GM21737 (cell line): Measurements from ENCODE around the gene NPW.

ENCODE experiments used
- ATAC-seq: cut with Tn5 transposase; IDR thresholded peaks from one replicate; pipeline ENCODE4 v1.9.1; 2021; ENCODE audit warnings: mild to moderate bottlenecking, moderate library complexity; ENCODE audit not compliant: unreplicated experiment

NPW gene

DNA sequence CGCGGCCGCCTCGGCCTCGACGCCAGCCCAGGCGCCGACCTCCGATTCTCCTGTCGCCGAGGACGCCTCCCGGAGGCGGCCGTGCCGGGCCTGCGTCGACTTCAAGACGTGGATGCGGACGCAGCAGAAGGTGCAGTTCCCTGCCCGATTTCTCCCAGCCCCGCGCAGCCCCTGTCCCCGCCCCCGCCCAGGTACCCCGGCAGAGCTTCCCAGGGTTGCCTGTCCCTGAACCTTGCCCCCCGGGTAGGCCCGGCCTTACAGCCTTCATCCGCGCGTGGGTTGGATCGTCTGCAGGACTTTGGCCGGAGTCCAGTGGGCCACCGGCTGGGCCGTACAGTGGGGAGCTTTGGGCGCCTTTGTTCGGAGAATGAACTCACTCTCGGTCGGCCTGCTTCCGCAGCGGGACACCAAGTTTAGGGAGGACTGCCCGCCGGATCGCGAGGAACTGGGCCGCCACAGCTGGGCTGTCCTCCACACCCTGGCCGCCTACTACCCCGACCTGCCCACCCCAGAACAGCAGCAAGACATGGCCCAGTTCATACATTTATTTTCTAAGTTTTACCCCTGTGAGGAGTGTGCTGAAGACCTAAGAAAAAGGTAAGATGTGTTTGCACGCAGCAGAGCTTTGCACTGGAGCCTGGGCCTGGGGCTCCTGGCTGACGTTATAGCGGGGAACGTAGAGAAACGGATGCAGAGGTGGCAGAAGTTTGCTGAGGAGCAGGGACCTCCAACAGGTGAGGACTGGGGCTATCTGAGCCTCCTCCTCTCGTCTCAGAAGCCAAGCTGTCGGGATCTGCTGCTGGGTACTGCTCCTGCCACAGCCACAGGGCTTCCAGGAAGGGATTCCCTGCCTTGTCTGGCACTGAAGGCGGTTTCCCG lies 35.0 kb upstream of the NPW start:
- peak; percentile 7 for ATAC-seq

DNA sequence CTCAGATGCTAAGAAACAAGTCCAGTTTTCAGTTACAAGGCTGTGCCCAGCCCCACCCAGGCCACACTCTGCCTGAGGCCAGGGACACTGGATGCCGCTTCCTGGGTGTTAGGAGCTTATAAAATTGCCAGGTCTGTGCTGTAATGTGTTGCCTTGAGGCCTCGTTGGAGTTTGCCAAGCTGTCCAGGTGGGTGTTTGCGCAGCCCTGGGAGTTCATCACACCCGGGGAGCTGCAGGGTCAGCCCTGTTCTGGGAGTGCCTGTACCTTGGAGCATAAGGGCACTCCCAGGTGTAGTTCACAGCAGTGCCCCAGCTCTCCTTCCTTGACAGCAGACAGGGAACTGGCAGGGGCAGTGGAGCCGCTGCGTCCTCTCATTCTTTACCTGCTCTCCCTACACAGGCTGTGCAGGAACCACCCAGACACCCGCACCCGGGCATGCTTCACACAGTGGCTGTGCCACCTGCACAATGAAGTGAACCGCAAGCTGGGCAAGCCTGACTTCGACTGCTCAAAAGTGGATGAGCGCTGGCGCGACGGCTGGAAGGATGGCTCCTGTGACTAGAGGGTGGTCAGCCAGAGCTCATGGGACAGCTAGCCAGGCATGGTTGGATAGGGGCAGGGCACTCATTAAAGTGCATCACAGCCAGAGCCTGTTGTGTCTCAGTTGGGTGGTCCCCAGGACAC lies 34.0 kb upstream of the NPW start:
- no peak for ATAC-seq

DNA sequence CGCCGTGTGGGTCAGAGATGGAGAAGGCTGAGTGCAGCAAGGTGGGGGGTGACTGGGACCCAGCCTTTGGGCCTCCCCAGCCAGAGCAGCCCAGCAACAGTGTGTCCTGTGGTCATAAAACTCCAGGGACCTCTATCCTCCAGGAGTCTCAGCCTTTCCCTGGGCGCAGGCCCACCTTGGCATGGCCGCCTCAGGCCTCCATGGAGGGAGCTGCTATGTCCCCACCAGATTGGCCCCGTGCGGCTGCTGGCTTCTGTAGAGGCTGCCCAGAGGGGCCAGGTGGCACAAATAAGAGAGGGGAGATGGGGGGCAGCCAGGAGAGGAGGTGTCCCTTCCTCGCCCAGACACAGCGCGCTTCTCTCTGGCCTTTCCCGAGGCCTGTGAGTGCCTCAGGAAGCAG lies 32.4 kb upstream of the NPW start:
- ATAC-seq: no peak

DNA sequence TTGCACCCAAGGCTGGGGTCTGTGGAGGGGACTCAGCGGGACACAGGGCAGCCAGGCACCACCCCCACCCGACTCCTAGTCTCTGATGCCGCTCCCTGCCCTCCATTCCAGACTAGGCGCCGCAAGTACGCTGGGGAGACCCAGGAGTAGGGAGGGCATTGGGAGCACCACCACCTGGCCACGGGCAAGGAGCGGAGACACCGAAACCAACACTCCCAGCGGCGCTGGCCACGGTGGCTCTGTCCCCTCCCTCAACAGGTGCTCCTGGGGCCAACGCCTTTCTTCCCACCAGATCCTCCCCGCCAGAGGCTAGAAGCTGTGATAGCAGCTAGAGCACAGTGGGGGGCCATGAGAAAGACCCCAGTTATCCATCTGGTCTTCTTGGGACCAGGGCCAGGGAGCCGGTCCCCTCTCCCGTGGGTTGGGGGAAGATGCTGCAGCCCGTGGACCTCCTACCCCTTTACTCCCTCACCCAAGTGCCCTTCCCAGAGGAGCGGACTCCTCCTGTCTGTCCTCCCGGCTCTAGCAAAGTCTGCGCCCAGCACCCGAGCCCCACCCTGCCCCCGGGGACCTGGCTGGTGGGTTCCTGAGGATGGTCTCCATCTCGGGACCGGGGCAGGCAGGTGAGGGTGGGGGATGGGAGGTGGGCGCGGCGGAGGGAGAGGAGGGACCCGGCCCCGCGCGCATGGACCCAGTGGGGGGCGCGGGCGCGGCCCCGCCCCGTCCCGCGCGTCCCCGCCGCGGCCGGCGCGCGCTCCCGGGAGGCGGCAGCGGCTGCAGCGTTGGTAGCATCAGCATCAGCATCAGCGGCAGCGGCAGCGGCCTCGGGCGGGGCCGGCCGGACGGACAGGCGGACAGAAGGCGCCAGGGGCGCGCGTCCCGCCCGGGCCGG lies 30.1 kb upstream of the NPW start, which contains the start of gene SYNGR3:
Gene SYNGR3, plus strand, starts transcription at position 762 of the 892 bp plus-strand sequence. CDS start 133 bp downstream, outside the sequence.
- ATAC-seq: no peak

DNA sequence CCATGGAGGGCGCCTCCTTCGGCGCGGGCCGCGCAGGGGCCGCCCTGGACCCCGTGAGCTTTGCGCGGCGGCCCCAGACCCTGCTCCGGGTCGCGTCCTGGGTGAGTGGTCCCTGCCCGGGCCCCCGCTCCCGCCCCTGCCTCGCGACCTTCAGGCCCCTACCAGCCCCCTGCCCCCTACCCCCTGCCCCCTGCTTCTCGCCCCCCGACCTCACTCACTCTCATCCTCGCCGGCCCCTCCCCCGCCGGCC lies 29.6 kb upstream of the NPW start:
- no peak for ATAC-seq

DNA sequence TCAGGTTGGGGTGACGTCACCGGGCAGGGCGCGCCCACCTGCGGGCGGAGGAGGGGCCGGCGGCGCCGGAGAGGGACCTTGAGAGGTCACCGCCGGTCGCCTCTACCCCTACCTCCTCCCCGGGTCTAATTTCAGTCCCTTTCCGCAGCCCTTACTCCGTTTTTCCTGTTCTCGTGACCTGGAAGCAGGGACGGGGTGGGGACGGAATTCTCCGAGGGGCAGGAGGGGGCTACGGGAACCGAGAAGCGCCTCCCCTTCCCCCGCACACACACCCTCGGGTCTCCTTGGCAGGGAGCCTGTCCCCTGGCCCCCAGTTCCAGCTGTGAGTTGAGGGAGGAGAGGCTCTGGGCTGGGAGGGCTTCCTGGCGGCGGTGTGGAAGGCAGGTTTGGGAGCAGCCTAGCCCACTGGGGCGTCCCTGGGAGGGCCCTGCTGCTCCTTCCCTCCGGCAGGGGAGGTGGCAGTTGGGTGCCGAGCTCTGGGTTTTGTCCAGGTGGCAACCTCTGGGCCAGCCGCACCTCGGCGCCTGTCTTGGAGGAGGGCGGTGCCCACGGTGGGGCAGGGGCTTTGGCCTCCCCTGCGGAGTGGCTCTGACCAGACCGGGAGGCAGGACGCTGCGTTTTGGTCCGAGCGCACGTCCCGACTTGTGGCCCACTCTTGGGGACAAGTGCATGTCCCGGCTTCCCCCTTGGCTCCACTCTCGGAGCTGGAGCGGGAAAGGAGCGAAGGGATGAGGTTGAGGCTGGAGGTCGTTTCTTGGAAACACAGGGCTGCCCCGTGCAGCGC lies 29.0 kb upstream of the NPW start:
- no peak for ATAC-seq

DNA sequence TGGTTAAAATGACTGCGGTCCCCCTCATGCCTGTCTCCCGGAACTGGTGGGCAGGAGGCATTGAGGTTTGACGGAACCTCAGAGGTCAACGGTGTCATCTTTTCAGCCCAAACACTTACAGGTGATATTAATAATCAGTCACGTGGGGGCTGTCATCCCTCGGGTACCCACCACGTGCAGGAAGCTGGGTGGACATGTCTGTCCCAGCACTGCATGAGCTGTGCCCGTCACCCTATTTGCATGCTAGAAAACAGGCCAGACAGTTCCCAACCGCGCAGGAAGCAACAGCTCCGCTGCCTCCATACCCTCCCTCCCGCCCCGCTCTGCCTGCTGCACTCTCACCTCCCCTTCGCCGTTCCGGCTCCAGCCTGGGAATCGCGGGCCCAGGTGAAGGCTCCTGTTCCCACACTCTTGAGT lies 28.4 kb upstream of the NPW start:
- ATAC-seq: peak; percentile 33

DNA sequence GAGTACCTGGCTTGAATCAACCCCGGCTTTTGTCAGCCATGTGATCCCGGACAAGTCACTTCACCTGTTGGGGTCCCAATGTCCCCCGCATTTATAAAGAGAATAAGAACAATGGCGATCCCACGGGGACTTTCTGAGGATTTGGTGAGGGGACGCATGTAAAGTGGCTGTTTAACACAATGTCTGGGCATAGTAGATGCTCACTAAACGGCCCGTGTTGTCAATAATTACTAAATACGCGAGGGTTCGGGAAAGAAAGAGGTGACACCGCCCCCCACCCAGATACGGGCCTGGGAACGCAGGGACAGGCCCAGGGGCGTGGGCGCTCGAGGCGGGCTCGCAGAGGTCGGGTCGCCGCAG lies 28.0 kb upstream of the NPW start:
- no peak for ATAC-seq

DNA sequence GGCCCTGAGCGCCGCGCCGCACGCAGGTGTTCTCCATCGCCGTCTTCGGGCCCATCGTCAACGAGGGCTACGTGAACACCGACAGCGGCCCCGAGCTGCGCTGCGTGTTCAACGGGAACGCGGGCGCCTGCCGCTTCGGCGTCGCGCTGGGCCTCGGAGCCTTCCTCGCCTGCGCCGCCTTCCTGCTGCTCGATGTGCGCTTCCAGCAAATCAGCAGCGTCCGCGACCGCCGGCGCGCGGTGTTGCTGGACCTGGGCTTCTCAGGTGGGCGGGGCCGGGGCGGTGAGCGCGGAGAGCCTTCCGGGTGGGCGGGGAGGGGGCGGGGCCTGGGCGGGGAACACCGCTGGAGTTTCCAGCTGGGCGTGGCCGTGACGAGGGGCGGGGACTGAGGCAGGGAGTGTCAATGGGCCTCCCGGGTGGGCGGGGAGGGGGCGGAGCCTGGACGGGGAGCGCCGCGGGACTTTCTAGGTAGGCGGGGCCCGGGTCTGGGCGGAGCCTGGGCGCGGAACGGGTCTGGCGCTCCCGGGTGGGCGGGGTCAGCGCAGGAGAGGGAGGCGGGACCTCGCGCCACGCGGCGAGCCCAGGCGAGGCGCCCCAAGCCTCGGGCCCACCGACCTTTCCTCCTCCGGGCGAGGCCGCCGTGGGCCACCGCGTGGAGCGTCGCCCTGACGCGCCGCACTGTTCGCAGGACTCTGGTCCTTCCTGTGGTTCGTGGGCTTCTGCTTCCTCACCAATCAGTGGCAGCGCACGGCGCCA lies 27.5 kb upstream of the NPW start:
- ATAC-seq: peak; percentile 42

DNA sequence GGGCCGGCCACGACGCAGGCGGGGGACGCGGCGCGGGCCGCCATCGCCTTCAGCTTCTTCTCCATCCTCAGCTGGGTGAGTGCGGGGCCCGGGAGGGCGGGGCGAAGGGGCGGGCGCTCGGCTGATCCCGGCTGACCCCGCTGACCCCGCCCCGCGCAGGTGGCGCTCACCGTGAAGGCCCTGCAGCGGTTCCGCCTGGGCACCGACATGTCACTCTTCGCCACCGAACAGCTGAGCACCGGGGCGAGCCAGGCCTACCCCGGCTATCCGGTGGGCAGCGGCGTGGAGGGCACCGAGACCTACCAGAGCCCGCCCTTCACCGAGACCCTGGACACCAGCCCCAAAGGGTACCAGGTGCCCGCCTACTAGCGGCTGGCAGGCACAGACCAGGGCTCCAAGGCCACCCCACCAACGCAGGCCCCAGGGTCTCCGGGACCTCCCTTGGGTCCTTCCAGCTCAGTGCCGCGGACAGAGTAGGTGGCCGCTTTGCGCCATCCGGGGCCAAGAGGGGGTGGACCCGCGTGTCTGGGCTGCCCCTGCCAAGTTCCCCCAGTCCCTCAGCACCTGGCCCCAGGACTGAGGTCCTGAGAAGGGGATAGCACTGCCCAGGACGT lies 26.8 kb upstream of the NPW start:
- no peak for ATAC-seq

DNA sequence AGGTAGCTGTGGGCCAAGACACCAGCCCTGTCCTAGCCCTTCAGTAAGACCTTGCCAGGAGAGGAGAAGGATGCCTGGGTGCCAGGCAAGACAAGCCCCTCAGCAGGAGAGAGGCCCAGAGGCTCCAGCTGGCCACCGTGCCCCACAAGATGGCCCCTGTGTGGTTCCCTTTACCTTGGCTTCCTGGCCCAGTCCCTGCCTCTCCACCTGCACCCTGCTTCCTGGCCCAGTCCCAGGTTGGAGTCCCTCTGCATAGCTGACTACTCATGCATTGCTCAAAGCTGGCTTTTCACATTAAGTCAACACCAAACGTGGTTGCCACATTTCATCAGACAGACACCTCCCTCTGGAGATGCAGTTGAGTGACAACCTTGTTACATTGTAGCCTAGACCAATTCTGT lies 25.9 kb upstream of the NPW start:
- ATAC-seq: no peak

DNA sequence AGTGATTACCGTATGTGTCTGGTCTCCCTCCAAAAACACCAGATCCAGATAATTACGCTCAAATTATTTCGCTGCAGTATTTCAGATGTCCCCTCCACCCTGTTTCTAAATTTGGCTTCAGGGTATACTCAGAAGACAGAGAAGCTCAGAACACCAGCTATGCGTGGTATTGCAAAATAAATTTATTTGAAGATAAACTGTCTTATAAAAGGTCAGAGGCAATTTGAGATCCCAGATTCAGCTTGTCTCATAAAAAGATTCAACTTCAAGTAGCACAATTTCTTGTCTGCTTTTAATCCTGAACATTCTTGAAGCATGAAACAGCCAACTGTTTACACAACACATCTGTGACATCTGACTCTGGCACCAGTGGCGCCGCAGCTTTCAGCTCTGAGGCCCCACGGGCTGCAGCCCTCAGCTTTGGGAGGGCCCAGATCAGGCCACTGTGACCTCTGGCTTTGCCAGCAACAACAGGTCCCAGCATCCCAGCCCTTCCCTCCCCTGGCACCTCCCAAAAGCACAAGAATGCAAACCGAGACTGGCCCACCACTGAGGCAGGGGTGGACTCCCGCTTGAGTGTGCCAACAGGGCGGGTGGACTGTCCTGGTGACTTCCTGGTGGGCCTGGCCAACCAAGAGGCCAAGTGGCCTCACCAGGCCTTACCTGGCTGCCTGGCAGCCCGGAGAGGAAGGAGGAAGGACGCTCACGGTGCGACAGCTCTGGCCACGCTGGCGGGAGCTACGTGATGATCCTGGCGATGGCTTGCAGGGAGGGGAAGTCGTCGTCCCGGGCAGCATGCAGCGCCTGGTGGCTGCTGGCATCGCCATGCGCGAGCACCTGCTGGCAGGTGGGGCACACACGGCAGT lies 21.9 kb upstream of the NPW start:
- no peak for ATAC-seq

DNA sequence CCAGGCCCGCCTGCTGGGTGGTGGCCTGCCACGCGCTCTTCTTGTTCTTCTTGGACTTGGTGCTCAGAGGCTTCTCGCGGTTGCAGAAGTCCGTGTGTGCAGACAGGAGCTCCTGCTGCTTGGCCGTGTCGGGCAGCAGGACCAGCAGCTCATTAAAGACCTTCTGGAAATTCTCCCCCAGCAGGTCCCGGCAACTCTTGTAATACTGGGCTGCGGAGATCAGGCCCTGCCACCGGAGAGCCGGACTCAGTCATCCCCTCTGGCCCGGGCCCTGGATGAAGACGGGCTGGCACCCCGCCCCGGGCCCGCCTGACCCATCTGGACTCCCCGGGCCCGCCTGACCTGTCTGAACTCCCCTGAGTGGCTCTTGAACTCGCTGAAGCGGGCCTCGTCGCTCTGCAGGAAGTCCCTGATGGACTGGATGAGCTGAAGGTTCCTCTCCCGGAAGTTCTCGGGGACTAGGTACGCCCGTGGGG lies 21.2 kb upstream of the NPW start:
- no peak for ATAC-seq

DNA sequence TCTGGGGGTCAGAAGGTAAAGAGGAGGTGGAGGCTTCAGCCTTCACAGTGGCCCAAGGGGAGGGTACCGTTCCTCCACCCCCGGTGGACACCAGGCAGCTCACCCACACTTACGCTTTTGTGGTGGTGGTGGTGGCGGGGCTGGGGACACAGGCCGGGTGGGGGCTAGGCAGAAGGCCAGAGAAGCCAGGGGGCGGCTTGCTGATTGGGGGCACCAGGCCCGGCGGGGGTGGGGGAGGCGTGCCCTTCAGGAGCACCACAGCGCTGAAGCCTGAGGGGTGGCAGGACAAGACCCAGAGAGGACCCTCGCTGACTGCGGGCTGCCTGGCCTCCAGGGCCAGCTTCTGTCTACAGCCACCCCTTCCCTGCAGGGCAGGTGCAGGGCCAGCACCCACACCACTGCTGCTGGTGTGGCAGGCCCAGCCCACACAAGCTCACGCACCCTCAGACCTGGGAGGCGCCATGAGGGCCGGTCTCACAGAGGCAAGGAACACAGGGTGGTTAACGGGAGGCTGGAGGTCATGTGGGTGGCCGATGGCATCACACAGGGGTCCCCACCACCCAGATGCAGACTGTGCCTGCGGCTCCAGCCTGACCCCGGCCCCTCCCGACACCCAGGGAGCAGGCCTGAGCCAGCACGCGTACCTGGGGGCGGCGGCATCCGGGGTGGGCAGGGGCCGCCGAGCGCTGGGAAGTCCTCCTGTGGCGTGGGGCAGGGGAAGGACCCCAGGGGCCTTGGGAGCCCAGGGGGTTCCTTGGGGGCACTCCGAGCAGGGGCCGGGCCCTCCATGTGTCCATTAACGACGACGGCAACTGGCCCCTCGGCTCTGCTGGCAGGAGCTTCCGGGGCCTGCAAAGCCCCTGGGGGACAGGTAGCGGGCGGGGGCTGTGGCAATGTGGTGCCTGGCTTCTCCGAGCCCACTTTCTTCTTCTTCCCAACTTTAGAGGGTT lies 20.5 kb upstream of the NPW start:
- no peak for ATAC-seq

DNA sequence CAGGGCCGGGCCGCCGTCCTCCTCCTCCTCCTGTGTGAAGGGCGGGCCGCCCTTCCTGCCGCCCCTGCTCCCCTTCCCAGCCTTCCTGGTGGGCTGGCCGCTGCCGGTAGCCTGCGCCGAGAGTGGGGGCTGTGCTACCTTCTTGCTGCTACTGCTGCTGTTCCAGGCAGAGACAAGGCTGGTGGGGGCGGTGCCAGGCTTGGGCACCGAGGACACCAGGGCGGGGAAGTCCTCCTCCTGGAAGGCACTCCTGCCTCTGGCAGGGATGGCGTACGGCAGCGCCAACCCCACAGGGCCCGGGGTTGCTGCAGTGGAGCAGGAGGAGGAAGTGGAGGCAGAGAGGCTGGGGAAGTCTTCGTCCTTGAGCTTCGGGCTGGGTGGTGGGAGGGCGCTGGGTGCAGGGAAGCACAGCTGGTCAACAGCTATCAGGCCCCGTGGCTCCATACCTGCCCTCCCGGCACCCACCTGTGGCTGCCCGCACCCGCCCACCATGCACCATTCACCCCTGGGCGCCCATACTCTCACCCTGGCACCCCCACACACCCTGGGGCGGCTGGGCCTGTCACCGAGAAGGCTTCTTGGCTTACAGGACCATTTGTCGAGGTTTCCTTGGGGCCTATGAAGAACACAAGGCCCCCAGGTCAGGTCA lies 19.6 kb upstream of the NPW start:
- no peak for ATAC-seq

DNA sequence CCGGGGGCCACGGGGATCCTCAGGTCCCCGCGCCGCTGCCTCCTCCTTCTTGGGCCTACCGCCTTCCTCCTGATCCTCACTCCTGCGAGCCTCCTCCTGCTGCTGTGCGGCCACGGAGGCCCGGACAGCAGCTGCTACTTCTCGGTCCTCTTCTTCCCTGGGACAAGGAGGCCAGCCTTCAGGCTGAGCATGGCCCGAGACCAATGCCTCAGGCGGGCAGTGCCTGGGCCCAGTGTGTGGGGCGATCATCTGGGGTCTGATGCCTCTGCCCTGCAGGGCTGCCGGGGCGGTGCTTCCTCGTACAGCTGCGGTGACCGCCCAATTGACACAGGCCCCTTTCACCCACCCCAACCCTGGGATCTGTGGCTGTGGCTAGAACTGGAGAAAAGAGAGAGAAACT lies 18.6 kb upstream of the NPW start:
- ATAC-seq: no peak
